HG03135 (cell line): ENCODE measurements around the gene NBEAL1.
"Not testable (repeated sequence)": the region's sequence is repeated elsewhere in the genome, so short reads cannot be mapped to it uniquely, and the experiment has no call there.

Source experiments
- ATAC-seq: cut with Tn5 transposase; IDR thresholded peaks from one replicate; pipeline ENCODE4 v1.9.1; 2021; ENCODE audit warnings: mild to moderate bottlenecking, moderate library complexity; ENCODE audit not compliant: unreplicated experiment

NBEAL1 gene

DNA sequence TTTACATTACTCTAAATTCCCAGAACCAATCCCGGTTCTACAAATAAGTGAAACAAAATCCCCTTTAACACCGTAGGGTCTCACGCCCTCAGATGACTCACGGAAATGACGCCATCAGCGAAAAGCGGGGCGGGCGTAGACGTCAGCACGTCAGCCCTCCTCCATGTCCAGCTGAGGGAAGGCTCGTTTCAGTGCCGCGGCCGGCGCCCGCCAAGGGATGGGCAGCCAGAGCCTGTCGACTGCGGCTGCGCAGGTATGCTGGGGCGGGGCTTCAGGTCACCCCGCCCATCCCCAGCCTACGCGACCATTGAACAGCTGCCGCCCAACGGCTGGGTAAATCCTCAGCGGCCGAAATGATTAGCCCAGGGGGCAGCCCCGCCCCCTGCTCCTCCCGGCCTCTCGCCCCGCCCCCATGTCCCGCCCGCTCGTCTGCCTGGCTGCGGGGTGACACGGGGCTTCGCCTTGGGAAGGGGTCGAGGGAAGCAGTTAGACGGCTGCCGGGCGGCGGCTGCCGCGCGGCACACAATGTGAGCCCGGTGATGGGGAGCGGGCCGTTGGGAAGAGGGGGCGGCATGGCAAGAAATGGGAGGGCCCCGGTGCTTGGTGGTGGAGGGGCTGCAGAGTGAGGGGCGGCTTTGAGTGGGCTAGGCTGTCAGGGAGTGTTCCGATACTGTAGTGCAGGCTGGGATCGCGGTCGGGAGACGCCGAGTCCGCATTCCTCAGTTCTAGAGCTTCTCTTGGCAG, at the start of gene NBEAL1:
Gene NBEAL1, plus strand, starts transcription at position 420 of the 744 bp plus-strand sequence. CDS start 1,510 bp downstream, outside the sequence.
- ATAC-seq: peak; percentile 97

DNA sequence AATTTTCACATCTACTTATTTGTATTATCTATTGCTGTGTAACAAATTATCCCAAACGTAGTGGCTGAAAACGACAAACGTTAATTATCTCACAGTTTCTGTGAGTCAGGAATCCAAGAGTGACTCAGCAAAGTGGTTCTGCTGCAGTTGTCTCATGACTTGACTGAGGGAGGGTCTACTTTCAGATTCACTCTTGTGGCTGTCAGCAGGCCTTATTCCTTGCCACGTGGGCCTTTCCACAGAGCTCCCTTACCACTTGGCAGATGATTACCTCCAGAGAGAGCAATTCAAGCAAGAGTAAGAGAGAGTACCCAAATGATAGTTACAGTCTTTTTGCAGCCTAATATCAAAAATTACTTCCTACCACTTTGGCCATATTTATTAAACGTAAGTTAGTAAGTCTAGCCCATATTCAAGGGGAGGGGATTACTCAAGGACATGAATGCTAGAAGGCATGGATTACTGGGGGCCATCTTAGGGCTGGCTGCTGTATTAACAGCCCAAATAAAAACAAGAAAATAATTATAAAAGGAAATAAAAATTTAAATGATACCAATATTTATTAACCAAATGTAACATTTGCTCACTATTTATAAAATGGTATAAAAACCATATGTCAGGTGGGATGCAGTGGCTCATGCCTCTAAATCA, 48.7 kb upstream of the NBEAL1 start:
- ATAC-seq: no peak

DNA sequence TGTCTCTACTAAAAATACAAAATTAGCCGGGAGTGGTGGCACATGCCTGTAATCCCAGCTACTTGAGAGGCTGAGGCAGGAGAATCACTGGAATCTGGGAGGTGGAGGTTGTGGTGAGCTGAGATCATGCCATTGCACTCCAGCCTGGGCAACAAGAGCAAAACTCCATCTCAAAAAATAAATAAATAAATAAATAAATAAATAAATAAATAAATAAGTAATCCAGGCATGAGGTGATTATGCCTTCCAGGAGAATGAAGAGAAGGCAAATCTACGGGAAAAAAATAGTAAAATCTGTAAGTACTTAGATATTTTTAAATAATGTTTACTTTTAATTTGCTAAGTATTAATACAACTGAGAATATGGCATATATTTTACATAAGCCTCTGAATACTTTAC, 45.3 kb upstream of the NBEAL1 start:
- not testable (repeated sequence) for ATAC-seq

DNA sequence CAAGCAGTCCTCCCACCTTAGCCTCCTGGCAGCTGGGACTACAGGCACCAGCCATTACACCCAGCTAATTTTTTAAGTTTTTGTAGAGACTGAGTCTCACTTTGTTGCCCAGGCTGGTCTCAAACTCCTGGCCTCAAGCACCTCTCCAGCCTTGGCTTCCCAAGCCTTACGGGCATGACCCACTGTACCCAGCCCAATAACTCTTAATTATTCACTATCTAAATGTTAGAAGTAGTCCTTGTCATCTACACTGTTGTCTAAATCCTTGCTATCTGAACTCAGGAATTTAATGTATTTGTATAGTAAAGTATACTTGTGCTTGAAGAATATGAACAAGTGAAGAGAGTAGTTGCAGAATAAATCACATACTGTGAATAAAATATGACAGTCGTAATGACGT, 37.9 kb upstream of the NBEAL1 start:
- ATAC-seq: no peak

DNA sequence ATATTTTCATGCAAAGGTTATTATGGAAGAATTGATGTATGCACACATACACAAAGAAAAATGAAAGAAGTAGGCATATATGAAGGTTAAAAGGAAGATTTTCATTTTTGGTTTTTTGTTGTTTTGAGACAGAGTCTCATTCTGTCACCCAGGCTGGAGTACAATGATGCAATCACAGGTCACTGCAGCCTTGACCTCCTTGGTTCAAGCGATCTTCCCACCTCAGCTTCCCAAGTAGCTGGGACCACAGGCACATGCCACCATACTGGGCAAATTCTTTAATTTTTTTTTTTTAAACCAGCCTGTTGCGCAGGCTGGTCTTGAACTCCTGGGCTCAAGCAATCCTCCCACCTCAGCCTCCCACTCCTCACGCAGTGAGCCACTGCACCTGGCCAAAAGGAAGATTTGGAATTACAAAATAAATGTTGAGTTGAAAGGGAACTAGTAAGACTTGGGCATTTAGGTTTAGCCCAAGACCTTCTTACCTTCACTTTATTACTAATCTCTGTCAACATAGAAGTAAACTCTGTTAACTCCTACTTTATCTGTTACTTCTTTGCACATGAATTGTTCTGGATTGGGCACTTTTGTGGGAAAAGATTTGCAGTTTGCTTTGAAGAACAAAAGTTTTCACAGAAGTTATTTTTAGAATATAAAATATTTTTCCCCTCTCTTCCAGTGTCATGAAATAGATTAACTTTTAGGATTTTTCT, 31.7 kb upstream of the NBEAL1 start:
- ATAC-seq: no peak

DNA sequence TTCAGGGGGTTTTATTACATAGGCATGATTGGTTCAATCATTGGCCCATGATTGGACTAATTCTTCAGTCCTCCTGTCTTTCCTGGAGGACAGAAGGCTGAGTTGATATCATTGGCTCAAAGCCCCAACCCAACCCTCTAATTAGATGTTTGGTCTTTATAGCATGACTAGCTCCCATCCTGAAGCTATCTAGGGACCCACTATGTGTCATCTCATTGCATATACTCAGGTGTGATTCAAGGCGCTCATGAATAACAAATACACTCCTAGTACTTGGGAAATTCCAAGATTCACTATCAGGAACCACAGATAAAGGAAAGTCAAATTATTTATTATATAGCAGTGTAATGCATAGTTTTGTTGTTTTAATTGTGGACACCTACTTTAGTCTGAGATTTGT, 24.9 kb upstream of the NBEAL1 start:
- ATAC-seq: no peak

DNA sequence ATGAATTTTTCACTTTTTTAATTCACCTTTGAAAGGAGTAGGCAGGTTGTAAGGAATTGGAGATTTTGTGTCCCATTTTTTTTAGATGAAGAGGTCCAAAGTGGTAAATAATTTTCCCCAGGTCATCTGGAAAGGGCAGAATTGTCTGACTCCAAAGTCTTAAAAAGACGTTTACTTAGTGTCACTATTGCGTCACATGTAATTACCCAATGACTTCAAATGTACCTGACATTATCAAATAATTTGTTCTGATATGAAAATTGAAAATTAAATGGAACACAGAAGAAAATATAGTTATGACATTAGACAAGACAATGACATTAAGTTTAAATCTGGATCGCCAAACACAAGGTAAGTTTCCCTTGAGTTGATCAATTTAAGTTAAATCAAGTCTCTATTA, 24.2 kb upstream of the NBEAL1 start:
- ATAC-seq: no peak

DNA sequence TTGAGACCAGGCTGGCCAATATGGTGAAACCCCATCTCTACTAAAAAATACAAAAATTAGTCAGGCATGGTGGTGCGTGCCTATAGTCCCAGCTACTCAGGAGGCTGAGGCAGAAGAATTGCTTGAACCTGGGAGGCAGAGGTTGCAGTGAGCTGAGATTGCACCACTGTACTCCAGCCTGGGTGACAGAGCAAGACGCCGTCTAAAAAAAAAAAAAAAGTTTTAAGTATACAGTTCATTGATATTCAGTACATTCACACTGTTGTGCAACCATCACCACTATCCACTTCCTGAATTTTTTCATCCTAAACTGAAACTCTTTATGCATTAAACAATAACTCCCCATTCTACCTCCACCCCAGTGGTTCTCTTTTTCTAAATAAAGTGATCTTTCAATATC, 17.6 kb upstream of the NBEAL1 start:
- ATAC-seq: not testable (repeated sequence)

DNA sequence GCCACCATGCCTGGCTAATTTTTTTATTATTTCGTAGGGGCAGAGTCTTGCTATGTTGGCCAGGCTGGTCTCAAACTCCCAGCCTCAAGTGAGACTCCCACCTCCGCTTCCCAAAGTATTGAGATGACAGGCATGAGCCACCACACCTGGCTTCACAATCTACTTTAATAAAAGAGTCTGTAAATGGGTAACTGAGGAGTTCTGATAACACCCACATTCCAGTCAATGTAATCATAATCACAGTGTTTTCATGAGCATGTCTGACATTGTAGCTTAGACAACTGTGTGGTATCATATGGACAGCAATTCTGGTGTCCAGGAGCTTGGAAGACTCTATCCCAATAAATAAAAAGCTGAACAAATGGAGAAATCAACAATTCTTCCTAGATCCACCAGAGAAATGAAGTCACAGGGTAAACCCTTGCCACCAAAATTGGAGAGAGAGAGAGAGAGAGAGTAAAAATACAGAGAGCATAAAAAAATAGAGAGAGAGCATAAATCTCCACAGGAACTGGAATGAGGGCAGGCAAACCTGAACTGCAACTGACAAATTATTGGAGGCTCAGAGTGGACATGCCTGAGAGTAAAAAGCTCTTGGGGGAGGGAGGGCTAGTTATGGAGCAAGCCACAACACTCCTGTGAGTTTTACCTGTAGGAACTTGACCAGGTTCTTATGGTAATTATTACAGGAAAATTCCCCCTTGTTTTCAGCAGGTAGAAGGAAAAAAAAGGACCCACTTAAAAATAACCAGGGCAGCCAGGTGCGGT, 12.4 kb upstream of the NBEAL1 start:
- no peak for ATAC-seq

DNA sequence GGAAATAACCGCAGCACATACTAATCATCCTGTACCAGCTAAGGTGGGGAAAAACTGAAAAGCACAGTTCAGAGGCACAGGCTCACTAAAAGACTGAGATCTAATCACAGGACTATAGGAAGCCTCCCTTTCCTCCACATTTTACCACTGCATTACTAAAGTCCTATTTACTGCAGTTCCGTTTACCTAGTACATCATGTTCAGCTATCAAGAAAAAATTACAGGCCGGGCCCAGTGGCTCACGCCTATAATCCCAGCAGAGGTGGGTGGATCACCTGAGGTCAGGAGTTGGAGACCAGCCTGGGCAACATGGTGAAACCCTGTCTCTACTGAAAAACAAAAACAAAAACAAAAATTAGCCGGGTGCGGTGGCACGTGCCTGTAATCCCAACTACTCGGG, 11.0 kb upstream of the NBEAL1 start:
- no peak for ATAC-seq

DNA sequence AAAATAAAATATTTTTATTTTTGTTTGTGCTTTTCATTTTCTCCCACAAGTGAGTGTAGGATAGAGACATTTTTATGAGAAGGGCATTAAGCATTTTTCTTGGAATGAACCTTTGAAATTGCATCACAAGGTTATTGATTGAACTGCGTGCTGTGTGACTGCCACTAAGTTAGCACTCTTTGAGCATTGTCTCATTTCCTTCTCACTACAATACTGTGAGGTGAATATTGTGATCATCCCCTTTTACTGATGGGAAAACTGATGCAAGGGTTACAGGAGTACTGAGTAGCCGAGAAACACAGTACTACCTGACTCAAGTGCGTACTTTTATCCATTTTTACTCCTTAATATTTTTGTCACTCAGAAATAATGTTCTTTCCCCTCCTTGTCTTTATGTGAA, 2.0 kb downstream of the NBEAL1 start:
- no peak for ATAC-seq

DNA sequence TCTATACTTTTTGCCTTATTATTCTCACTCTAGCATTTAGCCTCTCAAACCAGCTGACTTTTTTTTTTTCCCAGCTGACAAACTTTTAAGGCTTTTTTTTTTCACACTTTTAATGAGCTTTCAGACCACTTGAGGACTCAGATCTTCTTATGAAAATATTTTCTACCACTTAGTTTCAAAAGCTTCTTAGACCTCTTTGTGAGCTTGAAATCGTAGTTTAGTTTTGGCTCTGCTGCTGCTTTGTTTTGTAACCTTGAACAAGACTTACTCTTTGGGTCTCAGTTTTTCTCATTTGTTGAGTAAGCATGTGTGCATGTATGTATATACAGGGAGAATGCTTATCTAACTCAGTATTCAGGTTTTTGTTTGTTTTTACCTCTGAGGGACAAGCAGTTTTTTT, 3.5 kb downstream of the NBEAL1 start:
- ATAC-seq: no peak

DNA sequence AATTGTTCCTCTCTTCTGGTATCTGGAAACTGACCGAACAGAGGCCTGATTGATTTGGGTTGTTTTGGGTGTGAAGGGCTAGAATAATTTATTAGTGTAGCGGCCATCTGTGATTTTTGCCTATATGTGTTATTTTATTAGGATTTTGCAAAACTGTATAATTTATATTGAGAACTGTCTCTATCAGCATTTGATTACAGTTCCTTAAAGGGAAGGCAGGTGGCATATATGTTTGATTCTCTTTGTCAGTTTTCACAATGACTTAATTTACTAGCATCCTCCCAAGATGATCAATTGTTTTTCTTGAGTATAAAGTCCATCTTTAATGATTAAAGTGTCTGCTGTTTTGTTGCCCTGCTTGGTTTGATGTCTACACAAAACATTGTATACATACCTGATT, 4.5 kb downstream of the NBEAL1 start:
- ATAC-seq: no peak

DNA sequence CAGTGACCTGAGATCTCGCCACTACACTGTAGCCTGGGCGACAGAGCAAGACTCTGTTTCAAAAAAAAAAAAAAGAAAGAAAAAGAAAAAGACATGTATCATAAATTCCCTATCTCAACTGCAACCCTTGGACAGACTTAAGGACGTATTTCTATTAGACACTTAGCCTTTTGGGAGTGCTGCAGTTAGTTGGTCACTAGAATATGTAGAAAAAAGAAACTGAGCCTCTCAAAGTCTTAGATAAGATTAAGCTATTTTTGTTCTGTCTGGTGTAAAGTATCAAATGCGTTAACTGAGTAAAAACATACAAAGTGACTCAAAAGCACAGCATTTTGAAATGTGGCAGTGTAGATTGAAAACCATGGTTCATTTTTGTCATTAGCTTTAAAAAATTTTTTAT, 7.3 kb downstream of the NBEAL1 start:
- no peak for ATAC-seq

DNA sequence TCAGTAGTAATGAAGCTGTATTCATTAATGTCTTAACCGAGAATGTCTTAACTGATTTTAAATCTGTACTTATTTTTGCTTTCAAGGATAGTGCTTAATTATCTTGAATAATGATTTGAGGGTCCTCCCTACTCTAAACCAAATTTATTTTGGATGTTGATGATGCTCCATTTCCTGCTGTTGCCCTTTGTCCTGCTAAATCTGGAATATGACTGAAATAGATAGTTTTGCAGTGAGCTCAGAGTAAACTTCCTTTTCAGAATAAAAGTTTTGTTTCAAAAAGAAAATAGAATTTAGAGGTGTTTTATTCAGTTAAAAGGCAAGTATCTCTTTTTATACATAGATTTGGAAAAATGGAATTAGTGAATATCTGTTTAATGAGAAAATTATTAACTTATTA, 8.1 kb downstream of the NBEAL1 start:
- no peak for ATAC-seq

DNA sequence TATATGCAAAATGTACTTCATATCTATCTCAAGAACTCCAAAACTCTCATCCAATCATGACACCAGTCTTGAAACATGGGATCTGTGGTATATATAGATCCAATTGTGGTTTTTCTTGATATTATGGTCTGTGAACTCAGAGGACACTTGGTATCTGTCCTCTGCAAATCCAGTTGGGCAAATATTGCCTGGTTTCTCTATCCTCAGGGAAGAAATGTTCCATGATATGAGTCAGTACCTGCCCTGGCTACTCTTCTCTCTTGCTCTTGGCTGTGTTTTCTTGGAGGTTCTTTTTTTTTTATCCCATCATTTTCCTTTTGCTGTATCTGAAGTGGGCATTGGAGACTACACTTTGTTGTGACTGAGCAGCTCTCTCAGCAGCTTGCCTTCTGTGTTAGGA, 10.9 kb downstream of the NBEAL1 start:
- no peak for ATAC-seq

DNA sequence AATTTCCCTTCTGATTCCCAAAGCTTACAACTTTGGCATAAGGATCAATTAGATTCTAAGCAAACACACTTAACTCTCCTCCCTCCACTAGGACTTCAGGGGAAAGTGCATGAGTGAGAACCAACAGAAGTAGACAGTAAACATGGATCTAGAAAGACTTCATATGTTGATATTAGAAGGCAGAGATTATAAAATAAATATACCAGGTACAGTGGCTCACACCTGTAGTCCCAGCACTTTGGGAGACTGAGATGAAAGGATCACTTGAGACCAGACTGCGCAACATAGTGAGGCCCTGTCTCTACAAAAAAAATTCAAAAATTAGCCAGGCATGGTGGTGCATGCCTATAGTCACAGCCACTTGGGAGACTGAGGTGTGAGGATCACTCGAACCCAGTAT, 15.9 kb downstream of the NBEAL1 start:
- no peak for ATAC-seq

DNA sequence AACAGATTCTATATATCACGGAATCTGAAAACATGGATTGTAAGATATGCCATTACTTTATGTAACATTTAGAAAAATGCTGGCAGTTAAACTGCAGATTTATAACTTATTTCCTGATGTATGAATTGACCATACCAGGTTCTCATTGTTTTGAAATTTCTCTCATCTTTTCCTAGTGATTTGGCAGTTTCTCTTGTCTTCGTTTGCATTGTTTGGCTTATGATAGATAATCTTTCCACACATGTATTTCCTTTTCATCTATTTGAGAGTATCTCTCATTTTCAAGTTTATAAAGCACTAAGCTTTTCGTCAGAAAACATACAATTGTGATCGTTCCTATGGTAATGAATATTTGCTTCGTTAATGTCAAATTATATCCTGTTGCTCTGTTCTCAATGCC, 16.3 kb downstream of the NBEAL1 start:
- no peak for ATAC-seq

DNA sequence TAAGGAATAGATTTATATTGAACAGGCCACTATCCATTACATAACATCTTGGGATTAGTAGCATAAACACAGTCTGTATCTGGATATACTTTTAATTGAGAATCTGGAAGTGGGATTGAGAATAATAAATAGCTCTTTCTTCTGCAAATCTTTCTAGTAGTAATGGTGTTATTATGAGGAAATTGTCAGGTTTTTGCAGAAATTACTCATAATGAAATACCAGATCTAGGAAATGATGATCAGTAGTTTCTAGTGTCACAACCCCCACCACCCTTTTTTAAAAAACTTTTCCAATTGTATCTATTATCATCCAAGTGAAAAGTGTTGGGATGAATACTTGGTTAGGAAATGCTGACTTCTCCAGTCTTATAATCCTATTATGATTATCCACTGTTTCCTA, 18.7 kb downstream of the NBEAL1 start:
- ATAC-seq: no peak

DNA sequence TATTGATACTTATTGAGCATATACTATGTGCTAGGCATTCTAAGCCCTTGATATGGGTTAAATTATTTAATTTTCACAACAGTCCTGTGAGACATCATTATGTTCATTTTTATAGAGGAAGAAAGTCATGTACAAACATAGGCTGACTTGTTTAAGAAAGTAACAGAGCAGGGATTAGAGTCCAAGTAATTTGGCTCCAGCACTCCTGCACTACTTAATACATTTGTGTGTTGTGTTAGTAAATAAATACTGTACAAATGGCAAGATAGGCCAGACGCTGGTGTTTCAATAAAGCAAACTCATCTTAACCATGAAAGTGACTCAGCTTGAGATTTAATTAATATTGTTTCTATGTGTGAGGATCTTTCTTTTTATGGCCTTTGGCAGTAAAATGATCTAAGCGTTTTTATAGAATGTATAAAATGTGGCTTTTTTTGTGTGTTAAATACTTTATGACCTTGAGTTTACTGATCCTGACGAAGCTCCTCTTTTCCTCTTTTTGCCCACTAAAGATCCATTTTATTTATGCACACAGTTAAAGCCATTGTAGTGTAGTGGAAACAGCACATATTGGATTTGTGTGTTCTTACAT, 21.3 kb downstream of the NBEAL1 start:
- no peak for ATAC-seq

DNA sequence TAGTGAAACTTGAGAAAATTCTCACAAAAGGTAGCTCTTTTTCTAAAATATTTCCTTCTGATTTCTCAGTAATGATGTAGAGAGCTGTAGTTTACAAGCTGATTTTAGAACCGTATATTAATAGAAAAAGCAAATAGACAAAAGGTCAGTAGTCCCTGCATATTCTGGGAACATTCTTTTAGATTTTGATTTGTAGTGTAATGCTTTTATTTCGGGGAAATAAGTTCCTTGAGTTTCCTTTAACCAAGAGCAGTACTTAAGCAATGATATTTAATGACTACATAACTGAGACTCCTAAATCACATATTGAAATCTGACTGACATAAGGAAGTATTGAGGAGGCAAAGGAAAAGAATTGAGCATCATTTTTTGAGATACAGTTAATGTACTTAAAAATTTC, 22.4 kb downstream of the NBEAL1 start:
- ATAC-seq: no peak
